H1 (cell line): ENCODE measurements around the gene CALCOCO2. TPM values are rescaled to one million over a fixed set of nuclear protein-coding genes. Genes with fewer than 3 reads are reported as not detected.

Experiments
- CTCF ChIA-PET: fragments of 300-600 bp; sonication (Branson Sonifier 250); formaldehyde crosslinking; loops from one replicate; lab custom pipeline; 2021; ENCODE audit not compliant: partially characterized antibody; lab: Charles Lee
- POLR2A ChIA-PET: fragments of 300-600 bp; sonication (Branson Sonifier 250); formaldehyde crosslinking; loops from one replicate; lab custom pipeline; 2021; ENCODE audit warnings: inconsistent platforms; ENCODE audit not compliant: partially characterized antibody; lab: Charles Lee
- DNase-seq, 2 experiments: peaks; one replicate each; pipeline versions ENCODE4 v3.0.0 to v3.0.0-alpha.2; 2010 to 2022; ENCODE audit warnings: low spot score in 2 of 2, low read depth in 1 of 2, mixed read lengths in 1 of 2
- FAIRE-seq: peaks from 2 replicates; lab custom pipeline; 2011; peaks lifted over from hg19 to GRCh38; lab: Jason Lieb, UNC
- H2AFZ ChIP-seq: 2 replicates; pipeline ENCODE4 v1.8.1; 2012; ENCODE audit warnings: low read length, inconsistent platforms
- H2AK5ac ChIP-seq: 2 replicates; pipeline ENCODE4 v1.6.1; 2013; ENCODE audit warnings: low read depth, low read length
- H2BK120ac ChIP-seq: replicated peaks from 2 replicates; pipeline ENCODE3; 2013; ENCODE audit warnings: low read depth, low read length, inconsistent platforms
- H2BK12ac ChIP-seq: 2 replicates; pipeline ENCODE4 v1.6.1; 2013; ENCODE audit warnings: low read depth, low read length
- H2BK15ac ChIP-seq: 2 replicates; pipeline ENCODE4 v1.6.1; 2013; ENCODE audit warnings: low read length
- H2BK20ac ChIP-seq: 2 replicates; pipeline ENCODE4 v1.6.1; 2013; ENCODE audit warnings: low read length
- H2BK5ac ChIP-seq: 2 replicates; pipeline ENCODE4 v1.6.1; 2013; ENCODE audit warnings: low read depth, low read length
- H3K14ac ChIP-seq: 2 replicates; pipeline ENCODE4 v1.6.1; 2013; ENCODE audit warnings: inconsistent platforms; ENCODE audit not compliant: insufficient read length
- H3K18ac ChIP-seq: 2 replicates; pipeline ENCODE4 v1.6.1; 2013; ENCODE audit warnings: low read length; ENCODE audit errors: extremely low read depth
- H3K23ac ChIP-seq: 2 replicates; pipeline ENCODE4 v1.6.1; 2013; ENCODE audit warnings: inconsistent platforms; ENCODE audit not compliant: insufficient read length
- H3K23me2 ChIP-seq: 2 replicates; pipeline ENCODE4 v1.6.1; 2013; ENCODE audit warnings: low read depth, low read length
- H3K27ac ChIP-seq: 2 replicates; pipeline ENCODE4 v1.6.1; 2011; ENCODE audit warnings: low read depth, low read length, inconsistent platforms
- H3K27me3 ChIP-seq, 4 experiments: replicated peaks in 1 of 4; 1 replicate in 1 of 4; 2 replicates in 3 of 4; pipeline versions ENCODE4 v1.6.1 to v1.8.1; 2011 to 2013; ENCODE audit warnings: low read length in 3 of 4, mild to moderate bottlenecking in 3 of 4, inconsistent platforms in 2 of 4, mixed read lengths in 2 of 4, moderate library complexity in 1 of 4; ENCODE audit not compliant: control insufficient read depth in 3 of 4, insufficient read depth in 3 of 4; ENCODE audit errors: extremely low read depth in 1 of 4
- H3K36me3 ChIP-seq, 4 experiments: 2 replicates each; pipeline versions ENCODE4 v1.6.1 to v1.8.1; 2011 to 2013; ENCODE audit warnings: mild to moderate bottlenecking in 4 of 4, low read length in 3 of 4, moderate library complexity in 2 of 4, control low read depth in 1 of 4, inconsistent platforms in 1 of 4; ENCODE audit not compliant: insufficient read depth in 4 of 4, control insufficient read depth in 2 of 4
- H3K4ac ChIP-seq: replicated peaks from 2 replicates; pipeline ENCODE3; 2013; ENCODE audit warnings: low read length, low read depth, mixed read lengths, inconsistent platforms; ENCODE audit not compliant: insufficient read length
- H3K4me1 ChIP-seq, 4 experiments: replicated peaks in 1 of 4; 1 replicate in 1 of 4; 2 replicates in 3 of 4; pipeline versions ENCODE4 v1.6.1 to v1.8.1; 2011 to 2013; ENCODE audit warnings: low read length in 3 of 4, inconsistent platforms in 2 of 4, mixed read lengths in 1 of 4; ENCODE audit not compliant: insufficient read depth in 4 of 4, control insufficient read depth in 3 of 4
- H3K4me2 ChIP-seq, 2 experiments: 2 replicates each; pipeline versions ENCODE4 v1.6.1 to v1.8.1; 2011 to 2013; ENCODE audit warnings: low read depth in 2 of 2, low read length in 2 of 2, control low read depth in 1 of 2, inconsistent platforms in 1 of 2, mild to moderate bottlenecking in 1 of 2; ENCODE audit not compliant: insufficient read depth in 1 of 2
- H3K4me3 ChIP-seq, 4 experiments: fragments of 200-600, 300-600 bp in 1 of 4; sonication (generic), shearing (Covaris generic), sonication (Bioruptor Twin) in 1 of 4; 2 replicates each; pipeline versions ENCODE4 v1.5.1 to v1.8.1; 2011 to 2016; ENCODE audit warnings: low read length in 4 of 4, low read depth in 3 of 4, control low read depth in 2 of 4, inconsistent platforms in 2 of 4, mild to moderate bottlenecking in 2 of 4, mixed read lengths in 1 of 4, moderate library complexity in 1 of 4; ENCODE audit not compliant: insufficient read depth in 2 of 4; ENCODE audit errors: extremely low read depth in 1 of 4
- H3K56ac ChIP-seq: replicated peaks from 2 replicates; pipeline ENCODE3; 2013; ENCODE audit warnings: low read depth, mild to moderate bottlenecking, mixed read lengths, low read length, inconsistent platforms; ENCODE audit not compliant: insufficient read length
- H3K79me1 ChIP-seq: 2 replicates; pipeline ENCODE4 v1.6.1; 2013; ENCODE audit warnings: low read depth, low read length, control low read depth
- H3K79me2 ChIP-seq, 2 experiments: 2 replicates each; pipeline versions ENCODE4 v1.6.1 to v1.8.1; 2012 to 2013; ENCODE audit warnings: low read length in 2 of 2, mild to moderate bottlenecking in 2 of 2, inconsistent platforms in 1 of 2; ENCODE audit not compliant: insufficient read depth in 2 of 2, control insufficient read depth in 1 of 2
- H3K9ac ChIP-seq, 4 experiments: replicated peaks in 1 of 4; 1 replicate in 1 of 4; 2 replicates in 3 of 4; pipeline versions ENCODE4 v1.6.1 to v1.8.1; 2011 to 2013; ENCODE audit warnings: low read depth in 3 of 4, low read length in 3 of 4, control low read depth in 2 of 4, mild to moderate bottlenecking in 2 of 4, moderate library complexity in 2 of 4, inconsistent platforms in 1 of 4; ENCODE audit errors: extremely low read depth in 1 of 4
- H3K9me3 ChIP-seq, 2 experiments: 2 replicates each; pipeline versions ENCODE4 v1.6.1 to v1.8.1; 2012 to 2013; ENCODE audit warnings: mild to moderate bottlenecking in 2 of 2, moderate library complexity in 2 of 2, control low read depth in 1 of 2, inconsistent platforms in 1 of 2, low read depth in 1 of 2, low read length in 1 of 2, mixed read lengths in 1 of 2; ENCODE audit not compliant: insufficient read depth in 2 of 2
- H4K20me1 ChIP-seq, 2 experiments: replicated peaks in 1 of 2; 2 replicates each; pipeline versions ENCODE3 to v1.8.1; 2011 to 2013; ENCODE audit warnings: inconsistent platforms in 2 of 2, low read length in 2 of 2, mild to moderate bottlenecking in 1 of 2; ENCODE audit not compliant: insufficient read depth in 2 of 2, control insufficient read depth in 1 of 2
- H4K5ac ChIP-seq: 2 replicates; pipeline ENCODE4 v1.6.1; 2013; ENCODE audit warnings: low read length, low read depth, mixed read lengths, inconsistent platforms; ENCODE audit not compliant: insufficient read length
- H4K8ac ChIP-seq: 2 replicates; pipeline ENCODE4 v1.8.0; 2013; ENCODE audit warnings: mild to moderate bottlenecking, moderate library complexity, low read length, inconsistent platforms; ENCODE audit not compliant: insufficient read depth; ENCODE audit errors: extremely low read depth
- H4K91ac ChIP-seq: replicated peaks from 2 replicates; pipeline ENCODE3; 2013; ENCODE audit warnings: low read length, mixed read lengths, inconsistent platforms; ENCODE audit not compliant: insufficient read length
- GTF2F1 ChIP-seq: IDR thresholded peaks from 2 replicates; pipeline ENCODE4 v1.6.1; 2012; ENCODE audit warnings: low read depth, low read length, improper control_type of control experiment, borderline replicate concordance
- WGBS, 2 experiments: shearing (Covaris generic) in 1 of 2; methylation state at CpG; one replicate each; pipeline versions ENCODE4 v1.1.6 to v1.1.7; 2013 to 2015; ENCODE audit warnings: low lambda C conversion rate in 2 of 2, mixed read lengths in 2 of 2, inconsistent platforms in 1 of 2, low coverage in 1 of 2, missing lambda C conversion rate in 1 of 2; ENCODE audit not compliant: insufficient replicate concordance in 2 of 2, insufficient coverage in 1 of 2, insufficient read length in 1 of 2; ENCODE audit errors: extremely low coverage in 1 of 2, missing lambda C conversion rate in 1 of 2; 5-methylcytosine and 5-hydroxymethylcytosine counted together
- polyA plus RNA-seq, 7 experiments: library from polyadenylated mRNA; depleted of rRNA in 3 of 7; stranded (reverse) in 5 of 7; unstranded in 2 of 7; fragments of >200 nt in 5 of 7; fragments of 200-250 nt in 2 of 7; gene quantifications; 1 replicate in 5 of 7; 2 replicates in 1 of 7; 4 replicates in 1 of 7; pipeline versions ENCODE4 v1.2.1 to v1.2.3, GENCODE V29; 2011 to 2013; ENCODE audit warnings: missing spikeins in 2 of 7, mixed read lengths in 2 of 7
- total RNA-seq: library from RNA; stranded (reverse); fragmentation: NEBNext Ultra II Directional; extraction: Animal tissue kit (Norgen Biotek cat#: 25700); gene quantifications from 2 replicates; pipeline ENCODE4 v1.2.1, GENCODE V29; 2021

Gene CALCOCO2
- total and polyA plus RNA-seq, 2 of the 8 experiments (the other 6 are each of a cell fraction or from before 2014, with no cell fraction given) = 12.1 to 31.8 TPM

DNA sequence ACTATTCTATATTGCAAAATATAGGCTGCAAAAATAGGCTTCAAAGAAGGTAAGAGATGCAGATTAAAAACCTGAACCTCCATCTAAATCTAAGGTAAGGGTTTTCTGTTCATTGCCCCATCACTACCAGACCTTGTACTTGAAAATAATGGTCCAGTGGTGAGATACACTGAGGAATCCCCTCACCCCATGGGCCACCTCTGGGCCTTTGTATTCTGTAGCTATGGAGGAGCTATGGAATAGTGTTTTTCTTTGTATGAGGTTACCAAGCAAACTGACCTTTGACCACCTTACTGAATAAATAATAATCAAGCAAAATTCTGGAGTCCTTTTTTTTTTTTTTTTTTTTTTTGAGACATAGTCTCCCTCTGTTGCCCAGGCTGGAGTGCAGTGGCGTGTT, 72.6 kb downstream of the CALCOCO2 start:
- no peak overlapping the region for H2BK20ac ChIP-seq
- no peaks in the 10 kb centered on the region for H3K79me2 ChIP-seq
- no peak overlapping the region for H3K4me2 ChIP-seq
- H3K27ac ChIP-seq = no peak overlapping the region
- WGBS, 2 experiments = 78% methylated on average over 1 of the region's 1 CpG; no CpG with 5 or more reads in 1 of the 2 experiments
- no peak overlapping the region for H2AFZ ChIP-seq
- CTCF ChIA-PET = interaction anchor here (0.6 to 2.1 kb wide), 6 partner anchors 24 to 532 kb away, joined by 3 to 9 read pairs (median 3); no protein-coding TSS in a partner anchor
- no peak overlapping the region for H4K91ac ChIP-seq
- H4K20me1 ChIP-seq = peaks cover 0 to 1% of the 10 kb centered on the region in 2 experiments
- FAIRE-seq (no peak), DNase-seq (no peak)
- POLR2A ChIA-PET = interaction anchor here (0.7 to 8.2 kb wide), 6 partner anchors 8 to 121 kb away, joined by 3 to 93 read pairs (median 4); partner anchors contain the start of gene ATP5MC1
- no peak overlapping the region for H3K9ac ChIP-seq
- H3K23ac ChIP-seq = no peak overlapping the region
- no peak overlapping the region for H3K4ac ChIP-seq
- no peaks in the 10 kb centered on the region; a peak in 1 of 7 replicates for H3K4me1 ChIP-seq
- no peak overlapping the region for H3K4me3 ChIP-seq
- no peak overlapping the region for H3K56ac ChIP-seq
- no peaks in the 10 kb centered on the region for H3K79me1 ChIP-seq
- no peak overlapping the region for H3K14ac ChIP-seq
- no peak overlapping the region for H2AK5ac ChIP-seq
- peaks cover 5% of the 10 kb centered on the region; the same call in 1 of the 2 replicates for H3K23me2 ChIP-seq
- H3K36me3 ChIP-seq = no peaks in the 10 kb centered on the region
- no peak overlapping the region for H2BK120ac ChIP-seq
- no peak overlapping the region for H2BK15ac ChIP-seq
- no peak overlapping the region for H2BK5ac ChIP-seq
- no peak overlapping the region for H4K8ac ChIP-seq
- no peaks in the 10 kb centered on the region for H3K9me3 ChIP-seq
- no peak overlapping the region for H2BK12ac ChIP-seq
- no peak overlapping the region for H4K5ac ChIP-seq
- no peak overlapping the region for H3K18ac ChIP-seq
- no peaks in the 10 kb centered on the region for H3K27me3 ChIP-seq
- TF ChIP-seq GTF2F1 = no peak
